HepG2 (cell line): ENCODE measurements around the gene CBLC. TPM values are rescaled to one million over a fixed set of nuclear protein-coding genes. Genes with fewer than 3 reads are reported as not detected.

Source experiments
- FOXC1 ChIP-seq: sonication (generic); formaldehyde crosslinking; IDR thresholded peaks from 2 replicates; pipeline ENCODE4 v1.8.0; 2022; ENCODE audit warnings: mild to moderate bottlenecking, missing genetic modification reagents, borderline replicate concordance
- GABPB1 ChIP-seq: IDR thresholded peaks from 2 replicates; pipeline ENCODE4 v1.6.1; 2016; ENCODE audit warnings: mild to moderate bottlenecking, missing genetic modification reagents, moderate library complexity, missing compliant biosample characterization
- KAT8 ChIP-seq: IDR thresholded peaks from 2 replicates; pipeline ENCODE4 v1.6.1; 2016; ENCODE audit warnings: missing genetic modification reagents, missing compliant biosample characterization
- KDM6A ChIP-seq: IDR thresholded peaks from 2 replicates; pipeline ENCODE4 v1.6.1; 2016; ENCODE audit warnings: low read depth
- NFIC ChIP-seq: IDR thresholded peaks from 2 replicates; pipeline ENCODE4 v1.6.1; 2012; ENCODE audit warnings: mild to moderate bottlenecking, low read length, inconsistent platforms
- NFYB ChIP-seq: sonication (generic); formaldehyde crosslinking; IDR thresholded peaks from 2 replicates; pipeline ENCODE4 v1.4.0; 2020; ENCODE audit warnings: missing genetic modification reagents
- PHF8 ChIP-seq: sonication (generic); formaldehyde crosslinking; IDR thresholded peaks from 2 replicates; pipeline ENCODE4 v1.5.0; 2020; ENCODE audit warnings: missing genetic modification reagents
- SP2 ChIP-seq: sonication (generic); formaldehyde crosslinking; IDR thresholded peaks from 2 replicates; pipeline ENCODE4 v1.5.1; 2020; ENCODE audit warnings: mild to moderate bottlenecking, missing genetic modification reagents
- ZBTB8A ChIP-seq: sonication (generic); formaldehyde crosslinking; IDR thresholded peaks from 2 replicates; pipeline ENCODE4 v1.4.0; 2020; ENCODE audit warnings: mild to moderate bottlenecking, low read depth, missing genetic modification reagents, borderline replicate concordance
- ZFP41 ChIP-seq: sonication (generic); formaldehyde crosslinking; IDR thresholded peaks from 2 replicates; pipeline ENCODE4 v1.4.0; 2020; ENCODE audit warnings: mild to moderate bottlenecking, missing genetic modification reagents, borderline replicate concordance
- ZNF615 ChIP-seq: sonication (generic); formaldehyde crosslinking; IDR thresholded peaks from 2 replicates; pipeline ENCODE4 v1.5.0; 2020; ENCODE audit warnings: mild to moderate bottlenecking, missing genetic modification reagents, borderline replicate concordance
- ZNF703 ChIP-seq: sonication (generic); formaldehyde crosslinking; IDR thresholded peaks from 2 replicates; pipeline ENCODE4 v1.5.1; 2020; ENCODE audit warnings: missing genetic modification reagents, mild to moderate bottlenecking, moderate library complexity, borderline replicate concordance
- ZNF75D ChIP-seq: sonication (generic); formaldehyde crosslinking; IDR thresholded peaks from 2 replicates; pipeline ENCODE4 v1.8.1; 2023; ENCODE audit warnings: missing genetic modification reagents, mild to moderate bottlenecking, borderline replicate concordance
- ZSCAN25 ChIP-seq: sonication (generic); formaldehyde crosslinking; IDR thresholded peaks from 2 replicates; pipeline ENCODE4 v1.8.0; 2022; ENCODE audit warnings: mild to moderate bottlenecking, missing genetic modification reagents
- polyA plus RNA-seq, 8 experiments: library from polyadenylated mRNA; depleted of rRNA in 3 of 8; stranded (reverse) in 7 of 8; unstranded in 1 of 8; fragments of >200 nt; fragmentation: Illumina TruSeq in 4 of 8; extraction: Trizol in 4 of 8; gene quantifications; 2 replicates each; pipeline versions ENCODE4 v1.2.1 to v1.2.3, GENCODE V29; 2011 to 2016; ENCODE audit warnings: low read depth in 4 of 8, missing spikeins in 1 of 8, mixed read lengths in 1 of 8; ENCODE audit not compliant: insufficient read depth in 1 of 8
- total RNA-seq, 5 experiments: library from RNA; depleted of rRNA; stranded (reverse); fragments of >200 nt; fragmentation: Illumina TruSeq; extraction: Trizol; gene quantifications; 2 replicates each; pipeline ENCODE4 v1.2.3, GENCODE V29; 2016; ENCODE audit warnings: low read depth in 1 of 5
- TF ChIP-seq, protein P1 (sequence below): sonication (generic); formaldehyde crosslinking; IDR thresholded peaks from 2 replicates; pipeline ENCODE4 v1.8.1; 2023; ENCODE audit warnings: mild to moderate bottlenecking, missing genetic modification reagents, borderline replicate concordance
- TF ChIP-seq, protein P2 (sequence below): sonication (generic); formaldehyde crosslinking; IDR thresholded peaks from 2 replicates; pipeline ENCODE4 v1.4.0; 2020; ENCODE audit warnings: mild to moderate bottlenecking, missing genetic modification reagents
- TF ChIP-seq, protein P3 (sequence below): sonication (generic); formaldehyde crosslinking; IDR thresholded peaks from one replicate; pipeline ENCODE4 v1.5.1; 2020; ENCODE audit warnings: mild to moderate bottlenecking, missing genetic modification reagents; ENCODE audit errors: not compliant biosample characterization
- TF ChIP-seq, protein P4 (sequence below): IDR thresholded peaks from 2 replicates; pipeline ENCODE4 v1.6.1; 2016; ENCODE audit warnings: mild to moderate bottlenecking

CBLC gene
- total and polyA plus RNA-seq, 2 of the 13 experiments (the other 11 are each of a cell fraction or from before 2014, with no cell fraction given), result 1.8 to 2.6 TPM

DNA sequence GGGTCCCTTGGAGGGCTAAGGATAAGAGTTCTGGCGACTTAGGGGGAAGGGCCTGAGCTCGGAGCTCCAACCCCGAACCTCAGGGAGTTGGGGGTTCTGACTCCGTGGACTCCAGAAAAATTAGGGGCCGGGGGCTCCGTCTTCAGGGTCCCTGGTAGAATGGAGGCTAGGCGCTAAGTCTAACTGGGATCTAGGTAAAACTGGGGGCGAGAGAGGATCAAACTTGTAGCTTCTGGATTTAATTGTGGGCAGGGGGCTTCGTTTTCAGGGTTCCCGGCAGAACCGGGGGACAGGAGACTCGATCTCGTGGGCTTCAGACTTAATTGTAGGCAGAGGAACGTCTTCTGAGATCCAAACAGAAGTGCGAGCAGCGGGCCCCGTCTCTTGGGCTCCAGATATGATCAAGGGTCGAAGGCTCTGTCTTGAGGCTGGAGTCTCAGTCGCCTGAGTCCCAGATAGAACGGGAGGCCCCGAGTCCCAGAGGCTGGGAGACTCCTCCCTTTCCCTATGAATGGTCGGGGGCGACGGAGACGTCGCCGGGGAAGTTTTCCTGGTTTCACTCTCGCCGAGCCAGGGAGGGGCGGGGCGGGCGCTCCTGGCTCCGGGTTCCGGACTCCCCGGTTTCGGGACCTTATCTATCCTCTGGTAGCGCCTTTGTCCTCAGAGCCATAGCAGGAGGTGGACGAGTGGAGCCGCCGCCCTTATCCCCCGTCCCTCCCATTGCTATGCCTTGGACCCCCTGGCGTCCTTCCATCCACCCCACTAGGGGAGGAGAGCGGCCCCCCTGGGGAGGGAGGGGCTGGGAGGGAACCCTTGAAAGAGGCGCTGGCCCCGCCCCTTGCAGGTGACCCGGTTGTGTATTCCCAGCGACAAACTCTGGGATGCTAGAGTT is 69.7 kb downstream of the CBLC start (continued):
- TF ChIP-seq FOXC1 (CRISPR knock-in tag) (no peak), NFYB (CRISPR knock-in tag) (0 out of 2 replicates have a peak, but pooled peaks have one; percentile 21), ZNF615 (CRISPR knock-in tag) (no peak), ZNF75D (CRISPR knock-in tag) (no peak), GABPB1 (CRISPR knock-in tag) (peak; percentile 84), ZNF703 (no peak), ZSCAN25 (CRISPR knock-in tag) (0 out of 2 replicates have a peak, but pooled peaks have one; percentile 24), NFIC (no peak), ZBTB8A (CRISPR knock-in tag) (no peak), ZFP41 (CRISPR knock-in tag) (no peak), KDM6A (CRISPR knock-in tag) (no peak), PHF8 (CRISPR knock-in tag) (no peak), SP2 (CRISPR knock-in tag) (no peak), KAT8 (CRISPR knock-in tag) (peak; percentile 28; the same call in 1 of the 2 replicates)
- TF ChIP-seq, protein P1, sequence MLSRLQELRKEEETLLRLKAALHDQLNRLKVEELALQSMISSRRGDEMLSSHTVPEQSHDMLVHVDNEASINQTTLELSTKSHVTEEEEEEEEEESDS (CRISPR knock-in tag), result no peak
- TF ChIP-seq, protein P2, sequence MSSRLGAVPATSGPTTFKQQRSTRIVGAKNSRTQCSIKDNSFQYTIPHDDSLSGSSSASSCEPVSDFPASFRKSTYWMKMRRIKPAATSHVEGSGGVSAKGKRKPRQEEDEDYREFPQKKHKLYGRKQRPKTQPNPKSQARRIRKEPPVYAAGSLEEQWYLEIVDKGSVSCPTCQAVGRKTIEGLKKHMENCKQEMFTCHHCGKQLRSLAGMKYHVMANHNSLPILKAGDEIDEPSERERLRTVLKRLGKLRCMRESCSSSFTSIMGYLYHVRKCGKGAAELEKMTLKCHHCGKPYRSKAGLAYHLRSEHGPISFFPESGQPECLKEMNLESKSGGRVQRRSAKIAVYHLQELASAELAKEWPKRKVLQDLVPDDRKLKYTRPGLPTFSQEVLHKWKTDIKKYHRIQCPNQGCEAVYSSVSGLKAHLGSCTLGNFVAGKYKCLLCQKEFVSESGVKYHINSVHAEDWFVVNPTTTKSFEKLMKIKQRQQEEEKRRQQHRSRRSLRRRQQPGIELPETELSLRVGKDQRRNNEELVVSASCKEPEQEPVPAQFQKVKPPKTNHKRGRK (CRISPR knock-in tag), result no peak
- TF ChIP-seq, protein P3, sequence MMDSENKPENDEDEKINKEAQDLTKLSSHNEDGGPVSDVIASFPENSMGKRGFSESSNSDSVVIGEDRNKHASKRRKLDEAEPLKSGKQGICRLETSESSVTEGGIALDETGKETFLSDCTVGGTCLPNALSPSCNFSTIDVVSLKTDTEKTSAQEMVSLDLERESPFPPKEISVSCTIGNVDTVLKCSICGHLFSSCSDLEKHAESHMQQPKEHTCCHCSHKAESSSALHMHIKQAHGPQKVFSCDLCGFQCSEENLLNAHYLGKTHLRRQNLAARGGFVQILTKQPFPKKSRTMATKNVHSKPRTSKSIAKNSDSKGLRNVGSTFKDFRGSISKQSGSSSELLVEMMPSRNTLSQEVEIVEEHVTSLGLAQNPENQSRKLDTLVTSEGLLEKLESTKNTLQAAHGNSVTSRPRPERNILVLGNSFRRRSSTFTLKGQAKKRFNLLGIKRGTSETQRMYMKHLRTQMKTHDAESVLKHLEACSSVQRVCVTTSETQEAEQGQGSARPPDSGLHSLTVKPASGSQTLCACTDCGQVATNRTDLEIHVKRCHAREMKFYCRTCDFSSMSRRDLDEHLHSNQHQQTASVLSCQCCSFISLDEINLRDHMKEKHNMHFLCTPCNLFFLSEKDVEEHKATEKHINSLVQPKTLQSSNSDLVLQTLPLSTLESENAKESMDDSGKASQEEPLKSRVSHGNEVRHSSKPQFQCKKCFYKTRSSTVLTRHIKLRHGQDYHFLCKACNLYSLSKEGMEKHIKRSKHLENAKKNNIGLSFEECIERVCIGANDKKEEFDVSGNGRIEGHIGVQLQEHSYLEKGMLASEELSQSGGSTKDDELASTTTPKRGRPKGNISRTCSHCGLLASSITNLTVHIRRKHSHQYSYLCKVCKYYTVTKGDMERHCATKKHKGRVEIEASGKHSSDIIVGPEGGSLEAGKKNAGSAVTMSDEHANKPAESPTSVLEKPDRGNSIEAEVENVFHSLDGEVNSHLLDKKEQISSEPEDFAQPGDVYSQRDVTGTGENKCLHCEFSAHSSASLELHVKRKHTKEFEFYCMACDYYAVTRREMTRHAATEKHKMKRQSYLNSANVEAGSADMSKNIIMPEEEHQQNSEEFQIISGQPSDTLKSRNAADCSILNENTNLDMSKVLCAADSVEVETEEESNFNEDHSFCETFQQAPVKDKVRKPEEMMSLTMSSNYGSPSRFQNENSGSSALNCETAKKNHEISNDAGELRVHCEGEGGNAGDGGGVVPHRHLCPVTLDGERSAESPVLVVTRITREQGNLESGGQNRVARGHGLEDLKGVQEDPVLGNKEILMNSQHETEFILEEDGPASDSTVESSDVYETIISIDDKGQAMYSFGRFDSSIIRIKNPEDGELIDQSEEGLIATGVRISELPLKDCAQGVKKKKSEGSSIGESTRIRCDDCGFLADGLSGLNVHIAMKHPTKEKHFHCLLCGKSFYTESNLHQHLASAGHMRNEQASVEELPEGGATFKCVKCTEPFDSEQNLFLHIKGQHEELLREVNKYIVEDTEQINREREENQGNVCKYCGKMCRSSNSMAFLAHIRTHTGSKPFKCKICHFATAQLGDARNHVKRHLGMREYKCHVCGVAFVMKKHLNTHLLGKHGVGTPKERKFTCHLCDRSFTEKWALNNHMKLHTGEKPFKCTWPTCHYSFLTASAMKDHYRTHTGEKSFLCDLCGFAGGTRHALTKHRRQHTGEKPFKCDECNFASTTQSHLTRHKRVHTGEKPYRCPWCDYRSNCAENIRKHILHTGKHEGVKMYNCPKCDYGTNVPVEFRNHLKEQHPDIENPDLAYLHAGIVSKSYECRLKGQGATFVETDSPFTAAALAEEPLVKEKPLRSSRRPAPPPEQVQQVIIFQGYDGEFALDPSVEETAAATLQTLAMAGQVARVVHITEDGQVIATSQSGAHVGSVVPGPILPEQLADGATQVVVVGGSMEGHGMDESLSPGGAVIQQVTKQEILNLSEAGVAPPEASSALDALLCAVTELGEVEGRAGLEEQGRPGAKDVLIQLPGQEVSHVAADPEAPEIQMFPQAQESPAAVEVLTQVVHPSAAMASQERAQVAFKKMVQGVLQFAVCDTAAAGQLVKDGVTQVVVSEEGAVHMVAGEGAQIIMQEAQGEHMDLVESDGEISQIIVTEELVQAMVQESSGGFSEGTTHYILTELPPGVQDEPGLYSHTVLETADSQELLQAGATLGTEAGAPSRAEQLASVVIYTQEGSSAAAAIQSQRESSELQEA (CRISPR knock-in tag), result peak; percentile 14
- TF ChIP-seq, protein P4, sequence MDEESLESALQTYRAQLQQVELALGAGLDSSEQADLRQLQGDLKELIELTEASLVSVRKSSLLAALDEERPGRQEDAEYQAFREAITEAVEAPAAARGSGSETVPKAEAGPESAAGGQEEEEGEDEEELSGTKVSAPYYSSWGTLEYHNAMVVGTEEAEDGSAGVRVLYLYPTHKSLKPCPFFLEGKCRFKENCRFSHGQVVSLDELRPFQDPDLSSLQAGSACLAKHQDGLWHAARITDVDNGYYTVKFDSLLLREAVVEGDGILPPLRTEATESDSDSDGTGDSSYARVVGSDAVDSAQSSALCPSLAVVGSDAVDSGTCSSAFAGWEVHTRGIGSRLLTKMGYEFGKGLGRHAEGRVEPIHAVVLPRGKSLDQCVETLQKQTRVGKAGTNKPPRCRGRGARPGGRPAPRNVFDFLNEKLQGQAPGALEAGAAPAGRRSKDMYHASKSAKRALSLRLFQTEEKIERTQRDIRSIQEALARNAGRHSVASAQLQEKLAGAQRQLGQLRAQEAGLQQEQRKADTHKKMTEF (CRISPR knock-in tag), result peak; percentile 17; the same call in 1 of the 2 replicates
